Measurements from ENCODE around the gene WDR44.

WDR44 gene

GRCh38 chrX:118345464-118346257, at the start of gene WDR44:
WDR44 (plus strand) TSS chrX:118346106; CDS start chrX:118346504, 398 bp downstream.
- TF ChIP-seq NFIC (IDR thresholded peaks at IDR 0.05) = peak; percentile 44; the same call in 1 of the 2 replicates
- TF ChIP-seq CREB1 (IDR thresholded peaks at IDR 0.05; ENCODE audit: low read depth) = no peak
- no peak for TF ChIP-seq YY1 (IDR thresholded peaks at IDR 0.05; ENCODE audit: low read depth)
- no peak for TF ChIP-seq TAF1 (IDR thresholded peaks at IDR 0.05; ENCODE audit: low read depth)
- TF ChIP-seq EGR1 (IDR thresholded peaks at IDR 0.05) = 0 out of 2 replicates have a peak, but pooled peaks have one; percentile 24
- TF ChIP-seq CEBPB (IDR thresholded peaks at IDR 0.05) = no peak
- TF ChIP-seq, protein P1, sequence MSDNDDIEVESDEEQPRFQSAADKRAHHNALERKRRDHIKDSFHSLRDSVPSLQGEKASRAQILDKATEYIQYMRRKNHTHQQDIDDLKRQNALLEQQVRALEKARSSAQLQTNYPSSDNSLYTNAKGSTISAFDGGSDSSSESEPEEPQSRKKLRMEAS (IDR thresholded peaks at IDR 0.05) = peak; percentile 42
- TF ChIP-seq TEAD4 (IDR thresholded peaks at IDR 0.05) = 0 out of 2 replicates have a peak, but pooled peaks have one; percentile 12

DNA sequence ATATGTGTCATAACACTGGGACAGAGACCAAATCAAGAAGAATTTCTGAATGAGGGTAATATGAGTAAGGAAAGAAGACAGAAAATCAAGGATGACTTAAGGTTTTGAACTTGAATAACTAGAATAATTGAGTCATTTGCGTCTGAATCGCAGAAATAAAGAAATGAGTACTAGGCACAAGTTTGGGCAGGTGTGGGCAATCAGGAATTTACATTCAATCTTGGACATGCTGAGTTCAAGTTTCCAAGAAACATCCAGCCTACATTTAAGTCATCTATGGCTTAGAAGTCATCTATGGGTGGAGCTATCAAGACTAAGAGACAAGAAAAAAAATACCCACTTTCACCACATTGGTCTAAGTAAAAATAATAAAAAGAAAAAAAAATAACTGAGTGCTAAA, 30.4 kb upstream of the WDR44 start:
- TF ChIP-seq, protein P2, sequence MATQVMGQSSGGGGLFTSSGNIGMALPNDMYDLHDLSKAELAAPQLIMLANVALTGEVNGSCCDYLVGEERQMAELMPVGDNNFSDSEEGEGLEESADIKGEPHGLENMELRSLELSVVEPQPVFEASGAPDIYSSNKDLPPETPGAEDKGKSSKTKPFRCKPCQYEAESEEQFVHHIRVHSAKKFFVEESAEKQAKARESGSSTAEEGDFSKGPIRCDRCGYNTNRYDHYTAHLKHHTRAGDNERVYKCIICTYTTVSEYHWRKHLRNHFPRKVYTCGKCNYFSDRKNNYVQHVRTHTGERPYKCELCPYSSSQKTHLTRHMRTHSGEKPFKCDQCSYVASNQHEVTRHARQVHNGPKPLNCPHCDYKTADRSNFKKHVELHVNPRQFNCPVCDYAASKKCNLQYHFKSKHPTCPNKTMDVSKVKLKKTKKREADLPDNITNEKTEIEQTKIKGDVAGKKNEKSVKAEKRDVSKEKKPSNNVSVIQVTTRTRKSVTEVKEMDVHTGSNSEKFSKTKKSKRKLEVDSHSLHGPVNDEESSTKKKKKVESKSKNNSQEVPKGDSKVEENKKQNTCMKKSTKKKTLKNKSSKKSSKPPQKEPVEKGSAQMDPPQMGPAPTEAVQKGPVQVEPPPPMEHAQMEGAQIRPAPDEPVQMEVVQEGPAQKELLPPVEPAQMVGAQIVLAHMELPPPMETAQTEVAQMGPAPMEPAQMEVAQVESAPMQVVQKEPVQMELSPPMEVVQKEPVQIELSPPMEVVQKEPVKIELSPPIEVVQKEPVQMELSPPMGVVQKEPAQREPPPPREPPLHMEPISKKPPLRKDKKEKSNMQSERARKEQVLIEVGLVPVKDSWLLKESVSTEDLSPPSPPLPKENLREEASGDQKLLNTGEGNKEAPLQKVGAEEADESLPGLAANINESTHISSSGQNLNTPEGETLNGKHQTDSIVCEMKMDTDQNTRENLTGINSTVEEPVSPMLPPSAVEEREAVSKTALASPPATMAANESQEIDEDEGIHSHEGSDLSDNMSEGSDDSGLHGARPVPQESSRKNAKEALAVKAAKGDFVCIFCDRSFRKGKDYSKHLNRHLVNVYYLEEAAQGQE (IDR thresholded peaks at IDR 0.05; ENCODE audit: low read depth) = no peak
- no peak for TF ChIP-seq RAD21 (IDR thresholded peaks at IDR 0.05; ENCODE audit: low read depth)
- TF ChIP-seq, protein P3, sequence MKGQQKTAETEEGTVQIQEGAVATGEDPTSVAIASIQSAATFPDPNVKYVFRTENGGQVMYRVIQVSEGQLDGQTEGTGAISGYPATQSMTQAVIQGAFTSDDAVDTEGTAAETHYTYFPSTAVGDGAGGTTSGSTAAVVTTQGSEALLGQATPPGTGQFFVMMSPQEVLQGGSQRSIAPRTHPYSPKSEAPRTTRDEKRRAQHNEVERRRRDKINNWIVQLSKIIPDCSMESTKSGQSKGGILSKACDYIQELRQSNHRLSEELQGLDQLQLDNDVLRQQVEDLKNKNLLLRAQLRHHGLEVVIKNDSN (IDR thresholded peaks at IDR 0.05) = no peak
- TF ChIP-seq NFIC (IDR thresholded peaks at IDR 0.05) = no peak
- TF ChIP-seq, protein P1 (IDR thresholded peaks at IDR 0.05) = no peak
- no peak for TF ChIP-seq CEBPB (IDR thresholded peaks at IDR 0.05)
- TF ChIP-seq EGR1 (IDR thresholded peaks at IDR 0.05) = no peak
- TF ChIP-seq ZBTB7A (IDR thresholded peaks at IDR 0.05; ENCODE audit: low read depth) = no peak
- TF ChIP-seq TCF12 (IDR thresholded peaks at IDR 0.05; ENCODE audit: low read depth) = no peak
- TF ChIP-seq TAF1 (IDR thresholded peaks at IDR 0.05; ENCODE audit: low read depth) = no peak
- TF ChIP-seq FOXM1 (IDR thresholded peaks at IDR 0.05; ENCODE audit: borderline replicate concordance, low read depth) = no peak
- TF ChIP-seq YY1 (IDR thresholded peaks at IDR 0.05; ENCODE audit: low read depth) = no peak
- TF ChIP-seq TEAD4 (IDR thresholded peaks at IDR 0.05) = no peak
- no peak for TF ChIP-seq EP300 (IDR thresholded peaks at IDR 0.05; ENCODE audit: borderline replicate concordance)
- TF ChIP-seq CREB1 (IDR thresholded peaks at IDR 0.05; ENCODE audit: low read depth) = no peak

DNA sequence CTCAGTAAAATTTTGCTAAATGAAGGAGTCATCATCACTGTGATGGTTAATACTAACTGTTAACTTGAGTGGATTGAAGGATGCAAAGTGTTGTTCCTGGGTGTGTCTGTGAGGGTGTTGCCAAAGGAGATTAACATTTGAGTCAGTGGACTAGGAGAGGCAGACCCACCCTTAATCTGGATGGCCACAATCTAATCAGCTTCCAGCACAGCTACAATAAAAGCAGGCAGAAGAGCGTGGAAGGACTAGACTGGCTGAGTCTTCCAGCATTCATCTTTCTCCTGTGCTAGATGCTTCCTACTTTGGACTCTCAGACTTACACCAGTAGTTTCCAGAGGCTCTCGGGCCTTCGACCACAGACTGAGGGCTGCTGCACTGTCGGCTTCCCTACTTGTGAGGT, 21.3 kb upstream of the WDR44 start:
- no peak for TF ChIP-seq NFIC (IDR thresholded peaks at IDR 0.05)
- no peak for TF ChIP-seq ZBTB7A (IDR thresholded peaks at IDR 0.05; ENCODE audit: low read depth)
- no peak for TF ChIP-seq EGR1 (IDR thresholded peaks at IDR 0.05)
- TF ChIP-seq FOXM1 (IDR thresholded peaks at IDR 0.05; ENCODE audit: borderline replicate concordance, low read depth) = no peak
- TF ChIP-seq TCF12 (IDR thresholded peaks at IDR 0.05; ENCODE audit: low read depth) = no peak

GRCh38 chrX:118325453-118325852, 20.5 kb upstream of the WDR44 start:
- TF ChIP-seq CEBPB (IDR thresholded peaks at IDR 0.05) (no peak), ZBTB7A (IDR thresholded peaks at IDR 0.05; ENCODE audit: low read depth) (no peak), EGR1 (IDR thresholded peaks at IDR 0.05) (no peak), RAD21 (IDR thresholded peaks at IDR 0.05; ENCODE audit: low read depth) (0 out of 2 replicates have a peak, but pooled peaks have one; percentile 10), YY1 (IDR thresholded peaks at IDR 0.05; ENCODE audit: low read depth) (no peak)
- TF ChIP-seq, protein P1 (IDR thresholded peaks at IDR 0.05) = no peak

DNA sequence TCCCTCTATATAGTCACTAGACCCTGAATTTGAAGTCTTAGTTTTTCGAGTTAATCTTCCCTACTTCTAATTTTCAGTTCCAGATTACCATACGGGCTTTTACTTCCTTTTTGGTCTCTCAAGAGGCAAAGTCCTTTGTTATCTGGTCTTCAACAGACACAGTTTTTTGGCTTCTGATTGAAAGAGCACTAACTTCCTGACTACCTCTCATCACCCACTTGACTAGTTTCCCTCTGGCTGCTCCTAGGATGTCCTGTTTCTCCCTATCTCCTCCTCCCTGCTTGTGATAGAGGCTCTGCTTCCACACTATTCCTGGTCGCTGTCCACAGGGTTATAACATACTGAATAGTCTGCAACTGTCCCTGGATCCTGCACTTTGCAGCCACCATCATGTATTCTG, 16.7 kb upstream of the WDR44 start:
- TF ChIP-seq CEBPB (IDR thresholded peaks at IDR 0.05) (no peak), FOXM1 (IDR thresholded peaks at IDR 0.05; ENCODE audit: borderline replicate concordance, low read depth) (no peak), TCF12 (IDR thresholded peaks at IDR 0.05; ENCODE audit: low read depth) (no peak), EP300 (IDR thresholded peaks at IDR 0.05; ENCODE audit: borderline replicate concordance) (no peak), YY1 (IDR thresholded peaks at IDR 0.05; ENCODE audit: low read depth) (no peak), NFIC (IDR thresholded peaks at IDR 0.05) (no peak), TAF1 (IDR thresholded peaks at IDR 0.05; ENCODE audit: low read depth) (no peak)
- TF ChIP-seq, protein P1 (IDR thresholded peaks at IDR 0.05) = no peak
- TF ChIP-seq, protein P3 (IDR thresholded peaks at IDR 0.05) = no peak

DNA sequence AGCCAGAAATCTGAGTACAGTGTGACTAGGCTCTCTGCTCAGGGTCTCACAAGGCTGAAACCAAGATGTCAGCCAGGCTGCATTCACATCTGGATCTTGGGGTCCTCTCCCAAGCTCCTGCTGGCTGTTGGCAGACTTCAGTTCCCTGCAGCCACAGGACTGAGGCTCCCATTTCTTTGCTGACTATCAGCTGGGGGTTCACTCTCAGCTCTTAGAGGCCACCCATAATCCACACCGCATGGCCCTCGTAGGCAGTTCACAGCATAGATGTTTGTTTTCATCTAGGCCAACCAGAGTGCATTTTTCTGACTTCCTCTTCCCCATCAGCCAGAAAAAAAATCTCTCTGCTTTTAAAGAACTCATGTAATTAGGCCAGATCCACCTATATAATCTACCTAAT, 8.2 kb upstream of the WDR44 start:
- TF ChIP-seq YY1 (IDR thresholded peaks at IDR 0.05; ENCODE audit: low read depth) (no peak), RAD21 (IDR thresholded peaks at IDR 0.05; ENCODE audit: low read depth) (no peak), ZBTB7A (IDR thresholded peaks at IDR 0.05; ENCODE audit: low read depth) (no peak), CREB1 (IDR thresholded peaks at IDR 0.05; ENCODE audit: low read depth) (no peak), FOXM1 (IDR thresholded peaks at IDR 0.05; ENCODE audit: borderline replicate concordance, low read depth) (no peak), EGR1 (IDR thresholded peaks at IDR 0.05) (no peak), NFIC (IDR thresholded peaks at IDR 0.05) (no peak), EP300 (IDR thresholded peaks at IDR 0.05; ENCODE audit: borderline replicate concordance) (no peak), TAF1 (IDR thresholded peaks at IDR 0.05; ENCODE audit: low read depth) (no peak), TCF12 (IDR thresholded peaks at IDR 0.05; ENCODE audit: low read depth) (no peak)
- TF ChIP-seq, protein P2 (IDR thresholded peaks at IDR 0.05; ENCODE audit: low read depth) = no peak

Measured in Ishikawa (cell line).